Bronchial epithelial cell (primary cell): ENCODE measurements around the gene TEPSIN. TPM values are rescaled to one million over a fixed set of nuclear protein-coding genes. Genes with fewer than 3 reads are reported as not detected.

ENCODE experiments used
- DNase-seq: peaks from one replicate; pipeline ENCODE4 v3.0.0-alpha.2; 2010; ENCODE audit warnings: low read depth
- FAIRE-seq: peaks from 2 replicates; lab custom pipeline; 2011; peaks lifted over from hg19 to GRCh38; lab: Jason Lieb, UNC
- H3K27me3 ChIP-seq: 2 replicates; pipeline ENCODE4 v1.5.1; 2011; ENCODE audit warnings: low read length; ENCODE audit not compliant: control insufficient read depth, insufficient read depth
- H3K36me3 ChIP-seq: 2 replicates; pipeline ENCODE4 v1.5.1; 2011; ENCODE audit warnings: low read length; ENCODE audit not compliant: control insufficient read depth, insufficient read depth
- H3K4me3 ChIP-seq: 2 replicates; pipeline ENCODE4 v1.5.1; 2011; ENCODE audit warnings: mild to moderate bottlenecking, low read depth, low read length, control low read depth
- total RNA-seq: library from RNA; depleted of rRNA; stranded (reverse); fragments of >200 nt; gene quantifications from 2 replicates; pipeline ENCODE4 v1.2.1, GENCODE V29; 2014
- TF ChIP-seq, protein P1 (sequence below): IDR thresholded peaks from 2 replicates; pipeline ENCODE4 v1.5.1; 2011; ENCODE audit warnings: mild to moderate bottlenecking, moderate library complexity, low read length, control low read depth, inconsistent platforms; ENCODE audit not compliant: insufficient read depth, severe bottlenecking

Gene TEPSIN
- total RNA-seq, 1 donor from 2014 or later = 5.8 TPM

DNA sequence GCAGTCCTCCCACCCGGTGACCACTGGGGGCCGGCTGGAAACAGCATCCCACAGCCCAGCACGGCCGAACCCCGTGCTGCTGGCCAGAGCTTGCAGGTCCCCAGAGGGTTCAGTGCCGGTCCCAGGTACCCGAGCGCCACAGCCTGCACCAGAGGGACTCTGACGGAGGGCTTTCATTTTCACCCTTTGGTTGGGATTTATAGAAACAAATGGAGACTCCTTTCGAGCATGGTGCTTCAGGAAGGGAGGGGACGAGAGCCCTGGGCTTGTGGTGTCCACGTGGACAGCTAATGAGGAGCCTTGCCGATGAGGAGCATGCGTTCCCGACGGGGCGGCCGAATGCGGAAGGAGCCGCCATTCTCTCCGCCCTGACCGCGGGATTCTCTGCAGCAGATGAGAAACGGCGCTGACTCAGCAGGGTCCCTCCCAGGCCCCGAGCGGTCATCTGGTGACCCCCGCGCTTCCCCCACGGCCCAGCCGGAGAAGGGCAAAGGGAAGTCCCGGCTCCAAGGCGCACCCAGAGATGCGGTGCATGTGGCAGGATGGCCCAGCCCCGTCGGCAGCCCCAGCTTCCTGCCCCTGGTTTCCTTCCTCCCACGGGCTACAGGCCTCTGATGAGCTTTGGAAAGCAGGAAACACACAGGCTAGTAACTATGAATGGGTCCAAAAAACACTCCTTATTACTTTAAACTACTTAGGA lies 46.5 kb upstream of the TEPSIN start:
- DNase-seq (no peak), FAIRE-seq (no peak)
- Histone ChIP-seq H3K27me3 (no peaks in the 10 kb centered on the region), H3K36me3 (peaks cover 35% of the 10 kb centered on the region), H3K4me3 (no peak overlapping the region)
- TF ChIP-seq, protein P1, sequence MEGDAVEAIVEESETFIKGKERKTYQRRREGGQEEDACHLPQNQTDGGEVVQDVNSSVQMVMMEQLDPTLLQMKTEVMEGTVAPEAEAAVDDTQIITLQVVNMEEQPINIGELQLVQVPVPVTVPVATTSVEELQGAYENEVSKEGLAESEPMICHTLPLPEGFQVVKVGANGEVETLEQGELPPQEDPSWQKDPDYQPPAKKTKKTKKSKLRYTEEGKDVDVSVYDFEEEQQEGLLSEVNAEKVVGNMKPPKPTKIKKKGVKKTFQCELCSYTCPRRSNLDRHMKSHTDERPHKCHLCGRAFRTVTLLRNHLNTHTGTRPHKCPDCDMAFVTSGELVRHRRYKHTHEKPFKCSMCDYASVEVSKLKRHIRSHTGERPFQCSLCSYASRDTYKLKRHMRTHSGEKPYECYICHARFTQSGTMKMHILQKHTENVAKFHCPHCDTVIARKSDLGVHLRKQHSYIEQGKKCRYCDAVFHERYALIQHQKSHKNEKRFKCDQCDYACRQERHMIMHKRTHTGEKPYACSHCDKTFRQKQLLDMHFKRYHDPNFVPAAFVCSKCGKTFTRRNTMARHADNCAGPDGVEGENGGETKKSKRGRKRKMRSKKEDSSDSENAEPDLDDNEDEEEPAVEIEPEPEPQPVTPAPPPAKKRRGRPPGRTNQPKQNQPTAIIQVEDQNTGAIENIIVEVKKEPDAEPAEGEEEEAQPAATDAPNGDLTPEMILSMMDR = no peak

DNA sequence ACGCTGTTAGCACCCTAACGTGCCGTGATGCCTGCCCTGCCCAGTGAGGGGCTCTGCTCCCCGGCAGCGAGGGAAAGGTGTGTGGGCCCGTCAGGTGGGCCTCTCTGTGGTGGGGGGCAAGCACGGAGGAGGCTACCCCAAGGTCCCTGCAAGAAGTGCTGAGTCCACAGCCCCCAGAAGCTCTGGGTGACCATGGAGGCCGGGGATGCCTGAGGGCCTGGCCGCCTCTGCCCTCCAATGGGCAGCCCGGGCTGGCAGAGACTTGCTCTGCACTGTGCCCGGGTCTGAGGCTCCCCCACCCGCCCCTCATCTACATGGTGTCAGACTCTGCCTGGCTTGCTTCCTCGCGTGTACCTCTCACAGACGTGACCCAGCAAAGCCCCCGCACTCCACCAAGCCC lies 44.0 kb upstream of the TEPSIN start:
- no peak for FAIRE-seq
- Histone ChIP-seq H3K4me3 (no peak overlapping the region), H3K27me3 (no peaks in the 10 kb centered on the region), H3K36me3 (peaks cover 31% of the 10 kb centered on the region)
- TF ChIP-seq, protein P1 = no peak
- no peak for DNase-seq

DNA sequence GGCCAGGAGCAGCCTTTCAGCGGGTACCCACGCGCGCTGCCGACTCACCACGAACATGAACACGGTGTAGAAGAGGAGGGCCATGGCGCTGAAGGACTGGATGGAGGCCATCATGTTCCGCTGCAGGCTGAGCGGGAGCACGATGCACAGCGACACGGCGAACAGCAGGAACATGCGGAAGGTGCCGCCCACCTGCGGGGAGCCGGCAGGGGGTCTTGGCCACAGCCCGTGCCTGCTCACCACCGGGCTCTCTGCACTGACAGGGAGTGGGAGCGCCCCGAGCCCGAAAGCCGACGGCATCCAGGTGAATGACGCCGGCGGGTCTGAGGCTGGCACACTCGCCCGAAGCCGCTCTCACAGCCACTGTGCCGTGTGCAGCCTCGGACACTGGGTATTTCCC lies 43.3 kb upstream of the TEPSIN start:
- DNase-seq = no peak
- peaks cover 26% of the 10 kb centered on the region for H3K36me3 ChIP-seq
- H3K4me3 ChIP-seq = no peak overlapping the region
- no peaks in the 10 kb centered on the region for H3K27me3 ChIP-seq
- FAIRE-seq = no peak
- TF ChIP-seq, protein P1 = no peak

DNA sequence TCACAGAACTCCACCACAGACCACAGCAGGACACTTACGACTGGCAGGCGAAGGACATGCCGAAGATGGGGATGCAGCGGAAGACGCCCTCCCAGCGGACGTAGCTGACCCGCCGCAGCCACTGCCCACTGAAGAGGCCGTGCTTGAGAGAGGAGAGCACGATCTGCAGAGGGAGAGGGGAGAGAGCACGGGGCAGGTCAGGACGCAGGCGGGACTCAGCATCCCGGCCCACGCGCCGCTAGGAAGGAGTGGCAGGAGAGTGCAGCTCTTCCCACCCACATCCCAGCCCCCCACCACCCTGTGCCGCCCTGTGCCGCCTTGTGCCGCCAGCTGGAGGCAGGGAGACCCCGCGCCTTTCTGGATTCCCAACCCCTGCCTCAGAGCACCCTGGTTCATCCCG lies 41.7 kb upstream of the TEPSIN start:
- no peak for FAIRE-seq
- DNase-seq = no peak
- H3K36me3 ChIP-seq = peaks cover 34% of the 10 kb centered on the region

DNA sequence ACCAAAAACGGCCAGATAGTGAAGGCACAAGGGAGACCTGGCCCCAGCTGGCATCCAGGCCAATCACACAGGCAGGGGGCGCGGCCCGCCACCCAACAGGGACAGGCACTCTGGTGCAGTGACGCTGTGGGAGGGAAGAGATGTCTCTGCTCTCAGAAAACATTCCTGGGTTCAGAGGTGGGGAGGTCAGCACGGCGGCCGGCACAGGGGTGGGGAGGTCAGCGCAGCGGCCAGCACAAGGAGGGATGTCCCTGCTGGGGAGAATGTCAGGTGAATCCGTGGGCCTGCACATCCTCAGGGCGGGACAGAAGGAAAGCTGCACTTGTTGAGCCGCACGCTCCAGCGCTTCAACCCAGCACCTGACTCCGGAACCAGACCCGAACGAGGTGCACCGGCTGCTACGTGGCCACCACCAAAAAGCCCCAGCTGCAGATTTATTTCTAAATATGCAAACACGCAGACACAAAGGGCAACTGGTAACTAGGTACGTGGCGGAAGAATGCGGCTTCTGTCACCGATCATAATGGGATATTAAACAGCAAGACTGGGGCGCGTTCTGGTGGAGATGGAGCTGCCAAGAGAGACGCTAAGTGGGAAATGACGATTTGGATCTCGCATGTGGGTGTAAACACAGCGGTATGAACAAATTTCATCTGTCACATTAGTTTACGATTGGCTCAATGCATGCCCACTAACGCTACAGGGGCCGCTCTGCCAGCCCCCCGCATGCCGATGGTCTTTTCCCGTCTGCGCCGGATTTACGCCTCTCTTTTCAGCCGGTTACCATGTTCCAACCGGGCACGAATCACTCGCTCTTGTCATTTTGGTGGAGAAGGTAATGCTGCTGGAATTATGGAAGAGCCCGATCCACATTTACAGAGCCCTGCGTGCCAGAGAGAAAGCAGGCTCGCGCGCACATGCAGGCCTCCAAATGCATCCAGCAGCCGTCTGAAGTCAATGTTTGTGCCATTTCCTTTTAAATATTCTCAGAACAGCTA lies 40.7 kb upstream of the TEPSIN start:
- DNase-seq = no peak
- no peaks in the 10 kb centered on the region for H3K27me3 ChIP-seq
- TF ChIP-seq, protein P1 = no peak
- no peak for FAIRE-seq
- no peak overlapping the region for H3K4me3 ChIP-seq
- H3K36me3 ChIP-seq = peaks cover 30% of the 10 kb centered on the region

More for the DNA sequence above, 41.7 kb upstream of the TEPSIN start:
- TF ChIP-seq, protein P1 = no peak
- Histone ChIP-seq H3K4me3 (no peak overlapping the region), H3K27me3 (no peaks in the 10 kb centered on the region)
